K562 (cell line): ENCODE data around the gene RSPH1. TPM values are rescaled to one million over a fixed set of nuclear protein-coding genes. Genes with fewer than 3 reads are reported as not detected.
A peak's percentile ranks its signal among the peaks of the same experiment; 100 is the strongest.

Source experiments
- ATAC-seq: fragments of 200-7000 bp; cut with Tn5 transposase; 3 replicates; pipeline ENCODE4 v1.9.1; 2020; ENCODE audit warnings: moderate library complexity
- BruUV-seq: library from RNA; stranded (reverse); fragments of 400-500 nt; replicated peaks from 2 replicates; lab custom pipeline; 2021; lab: Mats Ljungman, UMichigan
- CTCF ChIA-PET: fragments of 300-600 bp; formaldehyde crosslinking; extraction: SDS; loops from one replicate; lab custom pipeline; 2021; ENCODE audit warnings: low intra/inter-chr PET ratio; lab: Yijun Ruan, JAX
- POLR2A ChIA-PET: fragments of 300-600, 350-650 bp; sonication (Branson Sonifier 250); formaldehyde crosslinking; extraction: SDS; loops from one replicate; lab custom pipeline; 2021; ENCODE audit warnings: antibody characterized with exemption, inconsistent platforms; lab: Yijun Ruan, JAX
- DNase-seq, 4 experiments: peaks; one replicate each; pipeline versions ENCODE4 v3.0.0 to v3.0.0-alpha.2; 2011 to 2018; ENCODE audit warnings: low spot score in 3 of 4, mixed read lengths in 3 of 4; ENCODE audit errors: extremely low read depth in 1 of 4
- FAIRE-seq: peaks from 2 replicates; lab custom pipeline; 2011; peaks lifted over from hg19 to GRCh38; lab: Jason Lieb, UNC
- H2AFZ ChIP-seq: 2 replicates; pipeline ENCODE4 v1.6.0; 2011; ENCODE audit warnings: low read depth, low read length, control low read depth, inconsistent platforms
- H3K27ac ChIP-seq: fragments of 200-600 bp; 3 replicates; pipeline ENCODE4 v1.8.0; 2011; ENCODE audit warnings: low read depth, mild to moderate bottlenecking, control low read depth, inconsistent platforms, low read length, moderate library complexity, mixed read lengths; ENCODE audit errors: extremely low read depth
- H3K27me3 ChIP-seq, 2 experiments: fragments of 300-600 bp in 1 of 2; 2 replicates in 1 of 2; 3 replicates in 1 of 2; pipeline versions ENCODE4 v1.6.0 to v1.8.0; 2011; ENCODE audit warnings: inconsistent platforms in 2 of 2, low read length in 2 of 2, mild to moderate bottlenecking in 1 of 2, mixed read lengths in 1 of 2, moderate library complexity in 1 of 2; ENCODE audit not compliant: control insufficient read depth in 2 of 2, insufficient read depth in 2 of 2
- H3K36me3 ChIP-seq: fragments of 300-600 bp; 3 replicates; pipeline ENCODE4 v1.8.0; 2011; ENCODE audit warnings: mild to moderate bottlenecking, low read length, inconsistent platforms; ENCODE audit not compliant: control insufficient read depth, insufficient read depth
- H3K4me1 ChIP-seq, 2 experiments: fragments of 200-600 bp in 1 of 2; replicated peaks in 1 of 2; 2 replicates in 1 of 2; 3 replicates in 1 of 2; pipeline versions ENCODE4 v1.5.1 to v1.8.0; 2011; ENCODE audit warnings: inconsistent platforms in 2 of 2, low read length in 2 of 2, mild to moderate bottlenecking in 1 of 2, mixed read lengths in 1 of 2, moderate library complexity in 1 of 2; ENCODE audit not compliant: control insufficient read depth in 2 of 2, insufficient read depth in 2 of 2
- H3K4me2 ChIP-seq: 2 replicates; pipeline ENCODE4 v1.6.1; 2011; ENCODE audit warnings: low read length, control low read depth, inconsistent platforms, mixed read lengths; ENCODE audit not compliant: insufficient read depth
- H3K4me3 ChIP-seq: fragments of 200-600 bp; sonication (generic), shearing (Covaris generic); 2 replicates; pipeline ENCODE4 v1.5.1; 2016; ENCODE audit warnings: control low read depth, inconsistent platforms
- H3K79me2 ChIP-seq: fragments of 200-600 bp; 3 replicates; pipeline ENCODE4 v1.8.0; 2011; ENCODE audit warnings: low read length, inconsistent platforms; ENCODE audit not compliant: control insufficient read depth, insufficient read depth
- H3K9ac ChIP-seq, 2 experiments: 2 replicates each; pipeline versions ENCODE4 v1.6.0 to v1.6.1; 2011; ENCODE audit warnings: low read depth in 2 of 2, low read length in 2 of 2, control low read depth in 1 of 2, inconsistent platforms in 1 of 2, mild to moderate bottlenecking in 1 of 2, mixed read lengths in 1 of 2; ENCODE audit not compliant: insufficient read depth in 1 of 2
- H3K9me1 ChIP-seq: one replicate; pipeline ENCODE4 v1.6.0; 2011; ENCODE audit warnings: inconsistent platforms, mild to moderate bottlenecking, low read length, moderate library complexity; ENCODE audit not compliant: control insufficient read depth, insufficient read depth
- H3K9me3 ChIP-seq: replicated peaks from 2 replicates; pipeline ENCODE4 v1.5.1; 2011; ENCODE audit warnings: low read depth, low read length, inconsistent platforms; ENCODE audit not compliant: control insufficient read depth, insufficient read depth
- H4K20me1 ChIP-seq: replicated peaks from 2 replicates; pipeline ENCODE4 v1.6.1; 2011; ENCODE audit warnings: low read length, inconsistent platforms, mixed read lengths; ENCODE audit not compliant: control insufficient read depth, insufficient read depth
- ATF7 ChIP-seq: fragments of 450-650 bp; IDR thresholded peaks from 2 replicates; pipeline ENCODE4 v1.7.1; 2014; ENCODE audit warnings: mild to moderate bottlenecking, moderate library complexity
- BRCA1 ChIP-seq, 2 experiments: fragments of 450-650 bp in 1 of 2; sonication (generic) in 1 of 2; formaldehyde crosslinking in 1 of 2; IDR thresholded peaks; 2 replicates each; pipeline versions ENCODE4 v1.5.0 to v1.6.1; 2017 to 2020; ENCODE audit warnings: mild to moderate bottlenecking in 1 of 2, missing genetic modification reagents in 1 of 2
- CBFA2T3 ChIP-seq: fragments of 450-650 bp; IDR thresholded peaks from 2 replicates; pipeline ENCODE4 v1.6.1; 2017
- CSDE1 ChIP-seq, 2 experiments: fragments of 450-650 bp; IDR thresholded peaks; 2 replicates each; pipeline ENCODE4 v1.6.1; 2016; ENCODE audit warnings: mild to moderate bottlenecking in 1 of 2
- CXXC5 ChIP-seq: fragments of 250-450 bp; sonication (Bioruptor Pico); IDR thresholded peaks from 2 replicates; pipeline ENCODE4 v1.8.0; 2022; ENCODE audit warnings: inconsistent platforms, mild to moderate bottlenecking, moderate library complexity
- DMBX1 ChIP-seq: fragments of 250-450 bp; sonication (Bioruptor Pico); IDR thresholded peaks from 2 replicates; pipeline ENCODE4 v1.8.0; 2022; ENCODE audit warnings: inconsistent platforms, mild to moderate bottlenecking, moderate library complexity, borderline replicate concordance
- MAZ ChIP-seq, 2 experiments: fragments of 450-650 bp in 1 of 2; sonication (generic) in 1 of 2; formaldehyde crosslinking; IDR thresholded peaks in 1 of 2; conservative IDR thresholded peaks in 1 of 2; 2 replicates each; pipeline versions ENCODE4 v1.4.0 to v1.5.0; 2020; ENCODE audit warnings: mild to moderate bottlenecking in 1 of 2, missing genetic modification reagents in 1 of 2
- MYBL2 ChIP-seq, 2 experiments: fragments of 450-650 bp in 1 of 2; sonication (generic) in 1 of 2; formaldehyde crosslinking in 1 of 2; IDR thresholded peaks; 2 replicates each; pipeline versions ENCODE4 v1.6.1 to v1.8.1; 2017 to 2022; ENCODE audit warnings: borderline replicate concordance in 1 of 2, inconsistent platforms in 1 of 2, low read depth in 1 of 2, mild to moderate bottlenecking in 1 of 2, missing genetic modification reagents in 1 of 2, moderate library complexity in 1 of 2
- NCOA2 ChIP-seq, 2 experiments: fragments of 450-650 bp; IDR thresholded peaks; 2 replicates each; pipeline ENCODE4 v1.6.1; 2018; ENCODE audit warnings: mild to moderate bottlenecking in 2 of 2, moderate library complexity in 1 of 2; ENCODE audit not compliant: partially characterized antibody in 2 of 2
- POLR2G ChIP-seq: fragments of 200-400 bp; formaldehyde crosslinking; IDR thresholded peaks from 2 replicates; pipeline ENCODE4 v1.6.1; 2017; ENCODE audit warnings: low read depth, mild to moderate bottlenecking, antibody characterized with exemption, low read length, moderate library complexity
- STAT5B ChIP-seq: fragments of 250-450 bp; sonication (Bioruptor Pico); IDR thresholded peaks from 2 replicates; pipeline ENCODE4 v1.8.0; 2021; ENCODE audit warnings: mild to moderate bottlenecking, inconsistent platforms
- ZBTB17 ChIP-seq: fragments of 450-650 bp; formaldehyde crosslinking; IDR thresholded peaks from 2 replicates; pipeline ENCODE4 v1.4.0; 2020; ENCODE audit warnings: mild to moderate bottlenecking
- ZC3H8 ChIP-seq: fragments of 450-650 bp; IDR thresholded peaks from 2 replicates; pipeline ENCODE4 v1.6.1; 2017
- ZNF174 ChIP-seq: fragments of 250-450 bp; sonication (Bioruptor Pico); IDR thresholded peaks from 2 replicates; pipeline ENCODE4 v1.4.0; 2020; ENCODE audit warnings: mild to moderate bottlenecking
- ZNF431 ChIP-seq: sonication (generic); formaldehyde crosslinking; IDR thresholded peaks from 2 replicates; pipeline ENCODE4 v1.8.0; 2022; ENCODE audit warnings: mild to moderate bottlenecking, missing genetic modification reagents
- WGBS: fragments of 100-300 bp; shearing (Covaris generic); methylation state at CpG from one replicate; pipeline ENCODE4 v1.1.6; 2016; ENCODE audit warnings: low coverage, mixed read lengths; ENCODE audit not compliant: insufficient coverage; ENCODE audit errors: missing lambda C conversion rate; 5-methylcytosine and 5-hydroxymethylcytosine counted together
- in situ Hi-C: fragments of 300-500 bp; cut with MboI; formaldehyde crosslinking; loops from 4 replicates; pipeline ENCODE4 v1.15.0; 2018; ENCODE audit warnings: inconsistent platforms, mixed read lengths
- intact Hi-C: fragments of 100-400 bp; cut with micrococcal nuclease; formaldehyde crosslinking; loops from 2 replicates; pipeline ENCODE4 v1.14.2; 2022
- polyA plus RNA-seq, 8 experiments: library from polyadenylated mRNA; depleted of rRNA in 4 of 8; stranded (reverse) in 5 of 8; unstranded in 3 of 8; fragments of >200 nt; fragmentation: Nextera tagmentation in 2 of 8; fragmentation: Illumina TruSeq in 1 of 8; extraction: Ambion mirVana in 2 of 8; extraction: Trizol in 1 of 8; gene quantifications; 2 replicates each; pipeline versions ENCODE4 v1.2.1 to v1.2.3, GENCODE V29; 2011 to 2014; ENCODE audit warnings: inconsistent platforms in 1 of 8, missing spikeins in 1 of 8
- total RNA-seq, 7 experiments: library from RNA; depleted of rRNA in 6 of 7; stranded (reverse); fragments of >200 nt in 6 of 7; fragmentation: Illumina TruSeq in 2 of 7; extraction: Trizol in 2 of 7; gene quantifications; 2 replicates each; pipeline versions ENCODE4 v1.2.1 to v1.2.3, GENCODE V29; 2011 to 2021; ENCODE audit warnings: low replicate concordance in 1 of 7
- TF ChIP-seq, protein P1 (sequence below), 3 experiments: fragments of 200-800 bp in 1 of 3; sonication (Bioruptor generic) in 1 of 3; sonication (generic) in 1 of 3; formaldehyde crosslinking in 1 of 3; IDR thresholded peaks; 2 replicates each; pipeline versions ENCODE4 v1.6.1 to v1.8.0; 2016 to 2022; ENCODE audit warnings: mild to moderate bottlenecking in 2 of 3, missing compliant biosample characterization in 2 of 3, missing genetic modification characterization in 2 of 3, missing genetic modification reagents in 1 of 3
- TF ChIP-seq, protein P2 (sequence below): fragments of 250-450 bp; sonication (Bioruptor Pico); IDR thresholded peaks from 2 replicates; pipeline ENCODE4 v1.4.0; 2020
- TF ChIP-seq, protein P3 (sequence below): fragments of 450-650 bp; IDR thresholded peaks from 2 replicates; pipeline ENCODE4 v1.6.1; 2017; ENCODE audit warnings: mild to moderate bottlenecking, moderate library complexity

Gene RSPH1
- total and polyA plus RNA-seq, 9 of the 15 experiments (the other 6 are each of a cell fraction or from before 2014, with no cell fraction given) = 0.17 TPM; not detected in 8

DNA sequence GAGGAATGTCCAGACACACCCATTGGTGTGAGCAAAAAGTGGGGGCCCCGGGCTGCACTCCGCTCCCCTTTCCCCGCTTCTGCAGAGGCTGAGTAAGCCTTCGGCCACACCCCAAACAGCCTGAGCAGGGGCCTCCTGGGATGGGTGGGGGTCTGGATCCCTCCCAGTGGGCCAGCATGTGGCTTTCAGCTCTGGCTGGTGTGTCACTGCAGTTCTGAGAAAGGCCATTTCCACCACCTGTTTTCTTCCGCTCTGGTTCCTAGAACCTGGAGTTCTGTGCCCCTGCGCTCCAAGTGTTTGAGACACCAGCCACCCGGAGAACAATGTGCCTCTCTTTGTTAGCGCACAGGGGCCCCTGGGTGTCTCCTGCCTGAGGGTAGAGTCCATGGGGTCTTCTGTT, 48.5 kb upstream of the RSPH1 start:
- Histone ChIP-seq H3K9me1 (peaks cover 2% of the 10 kb centered on the region), H2AFZ (peak overlapping the region; percentile 85), H3K4me2 (peak overlapping the region; percentile 63), H3K9me3 (no peaks in the 10 kb centered on the region), H3K79me2 (no peaks in the 10 kb centered on the region), H3K36me3 (no peaks in the 10 kb centered on the region), H3K27me3 (peaks cover 0 to 2% of the 10 kb centered on the region in 2 experiments; a peak in 2 of 5 replicates), H3K4me1 (peaks cover 55 to 66% of the 10 kb centered on the region in 2 experiments), H3K9ac (peak overlapping the region; percentile 44 to 72), H3K27ac (peak overlapping the region; percentile 40), H3K4me3 (no peak overlapping the region), H4K20me1 (0 out of 2 replicates have a peak, but pooled peaks cover 3% of the 10 kb centered on the region)
- 6% methylated on average over 7 of the region's 8 CpGs for WGBS
- peak; percentile 7 for ATAC-seq
- no TSS peak for BruUV-seq
- ChIA-PET POLR2A (interaction anchor here (0.6 to 3.3 kb wide), 7 partner anchors 9 to 424 kb away, joined by 3 to 14 read pairs (median 3); no protein-coding TSS in a partner anchor), CTCF (no interaction called here)
- peak; percentile 58 to 77 (median 65) for DNase-seq
- intact Hi-C loops = loop anchor here (5.0 kb wide), 1 partner anchor 48 kb away; no protein-coding TSS in a partner anchor
- FAIRE-seq = peak; percentile 40
- in situ Hi-C loops = no loop called here
- TF ChIP-seq, protein P1, sequence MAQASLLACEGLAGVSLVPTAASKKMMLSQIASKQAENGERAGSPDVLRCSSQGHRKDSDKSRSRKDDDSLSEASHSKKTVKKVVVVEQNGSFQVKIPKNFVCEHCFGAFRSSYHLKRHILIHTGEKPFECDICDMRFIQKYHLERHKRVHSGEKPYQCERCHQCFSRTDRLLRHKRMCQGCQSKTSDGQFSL (CRISPR knock-in tag; IDR thresholded peaks at IDR 0.05) = no peak
- TF ChIP-seq, protein P1 (tag; IDR thresholded peaks at IDR 0.05) = no peak
- TF ChIP-seq STAT5B (CRISPR knock-in tag) (no peak), MYBL2 (IDR thresholded peaks at IDR 0.05; ENCODE audit: low read depth) (no peak), MYBL2 (CRISPR knock-in tag; IDR thresholded peaks at IDR 0.05; ENCODE audit: borderline replicate concordance) (no peak), MAZ (CRISPR knock-in tag; conservative IDR thresholded peaks at IDR 0.05 in 1 of 2, IDR thresholded peaks at IDR 0.05 in 1 of 2) (peak; percentile 46 to 81; a peak in 2 of 4 replicates), ZC3H8 (no peak), CXXC5 (CRISPR knock-in tag) (0 out of 2 replicates have a peak, but pooled peaks have one; percentile 36), ZNF174 (CRISPR knock-in tag) (no peak), NCOA2 (IDR thresholded peaks at IDR 0.05; ENCODE audit: partially characterized antibody in 2 of 2) (no peak), CSDE1 (IDR thresholded peaks at IDR 0.05) (no peak), POLR2G (no peak), BRCA1 (IDR thresholded peaks at IDR 0.05) (no peak), BRCA1 (CRISPR knock-in tag; IDR thresholded peaks at IDR 0.05) (no peak), ATF7 (0 out of 2 replicates have a peak, but pooled peaks have one; percentile 17), CBFA2T3 (peak; percentile 21; the same call in 1 of the 2 replicates), DMBX1 (CRISPR knock-in tag) (no peak; the same call in 1 of the 2 replicates), ZNF431 (CRISPR knock-in tag) (no peak), ZBTB17 (CRISPR knock-in tag) (no peak; the same call in 1 of the 2 replicates)
- TF ChIP-seq, protein P2, sequence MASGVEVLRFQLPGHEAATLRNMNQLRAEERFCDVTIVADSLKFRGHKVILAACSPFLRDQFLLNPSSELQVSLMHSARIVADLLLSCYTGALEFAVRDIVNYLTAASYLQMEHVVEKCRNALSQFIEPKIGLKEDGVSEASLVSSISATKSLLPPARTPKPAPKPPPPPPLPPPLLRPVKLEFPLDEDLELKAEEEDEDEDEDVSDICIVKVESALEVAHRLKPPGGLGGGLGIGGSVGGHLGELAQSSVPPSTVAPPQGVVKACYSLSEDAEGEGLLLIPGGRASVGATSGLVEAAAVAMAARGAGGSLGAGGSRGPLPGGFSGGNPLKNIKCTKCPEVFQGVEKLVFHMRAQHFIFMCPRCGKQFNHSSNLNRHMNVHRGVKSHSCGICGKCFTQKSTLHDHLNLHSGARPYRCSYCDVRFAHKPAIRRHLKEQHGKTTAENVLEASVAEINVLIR = 0 out of 2 replicates have a peak, but pooled peaks have one; percentile 5
- TF ChIP-seq, protein P3, sequence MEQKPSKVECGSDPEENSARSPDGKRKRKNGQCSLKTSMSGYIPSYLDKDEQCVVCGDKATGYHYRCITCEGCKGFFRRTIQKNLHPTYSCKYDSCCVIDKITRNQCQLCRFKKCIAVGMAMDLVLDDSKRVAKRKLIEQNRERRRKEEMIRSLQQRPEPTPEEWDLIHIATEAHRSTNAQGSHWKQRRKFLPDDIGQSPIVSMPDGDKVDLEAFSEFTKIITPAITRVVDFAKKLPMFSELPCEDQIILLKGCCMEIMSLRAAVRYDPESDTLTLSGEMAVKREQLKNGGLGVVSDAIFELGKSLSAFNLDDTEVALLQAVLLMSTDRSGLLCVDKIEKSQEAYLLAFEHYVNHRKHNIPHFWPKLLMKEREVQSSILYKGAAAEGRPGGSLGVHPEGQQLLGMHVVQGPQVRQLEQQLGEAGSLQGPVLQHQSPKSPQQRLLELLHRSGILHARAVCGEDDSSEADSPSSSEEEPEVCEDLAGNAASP = no peak
